SU-DHL-6 (cell line): ENCODE results near the gene HCN3.

Experiments used
- H2AFZ ChIP-seq: fragments of 200-600 bp; sonication (generic); 2 replicates; pipeline ENCODE4 v1.6.1; 2014; ENCODE audit warnings: low read depth, mild to moderate bottlenecking, moderate library complexity, mixed read lengths, antibody characterized with exemption, low read length; ENCODE audit not compliant: severe bottlenecking
- H3F3A ChIP-seq: fragments of 200-600 bp; shearing (Covaris generic); 2 replicates; pipeline ENCODE4 v1.6.0; 2016; ENCODE audit warnings: antibody characterized with exemption, mild to moderate bottlenecking; ENCODE audit not compliant: insufficient read depth
- H3K27ac ChIP-seq: fragments of 200-600 bp; sonication (generic); 2 replicates; pipeline ENCODE4 v1.5.1; 2016; ENCODE audit warnings: low read depth, mild to moderate bottlenecking, low read length, moderate library complexity, mixed read lengths
- H3K27me3 ChIP-seq: fragments of 200-600 bp; sonication (generic), shearing (Covaris generic); 2 replicates; pipeline ENCODE4 v1.6.0; 2014; ENCODE audit warnings: mild to moderate bottlenecking, low read length
- H3K36me3 ChIP-seq: fragments of 200-600 bp; sonication (generic); 2 replicates; pipeline ENCODE4 v1.6.1; 2014; ENCODE audit warnings: mild to moderate bottlenecking, low read length, mixed read lengths
- H3K4me2 ChIP-seq: fragments of 300-600, 200-600 bp; shearing (Covaris generic), sonication (generic); 2 replicates; pipeline ENCODE4 v1.6.0; 2014; ENCODE audit warnings: low read length, low read depth, mild to moderate bottlenecking; ENCODE audit not compliant: poor library complexity, severe bottlenecking
- H3K4me3 ChIP-seq: fragments of 200-600 bp; sonication (generic); 2 replicates; pipeline ENCODE4 v1.5.1; 2014; ENCODE audit warnings: antibody characterized with exemption, low read length, mild to moderate bottlenecking, mixed read lengths; ENCODE audit not compliant: insufficient read depth, poor library complexity, severe bottlenecking
- H3K79me2 ChIP-seq: fragments of 200-600 bp; sonication (generic); 2 replicates; pipeline ENCODE4 v1.6.1; 2014; ENCODE audit warnings: mild to moderate bottlenecking, low read length, moderate library complexity; ENCODE audit not compliant: insufficient read depth
- H3K9ac ChIP-seq: fragments of 200-600 bp; sonication (generic); 2 replicates; pipeline ENCODE4 v1.7.0; 2014; ENCODE audit warnings: mild to moderate bottlenecking, low read length
- H3K9me2 ChIP-seq: fragments of 200-600 bp; sonication (generic); replicated peaks from 2 replicates; pipeline ENCODE4 v1.6.1; 2014; ENCODE audit warnings: low read length; ENCODE audit not compliant: insufficient read depth
- H3K9me3 ChIP-seq: fragments of 200-600 bp; sonication (generic); 2 replicates; pipeline ENCODE4 v1.6.1; 2014; ENCODE audit warnings: low read length, mixed read lengths; ENCODE audit not compliant: insufficient read depth
- H4K20me1 ChIP-seq: fragments of 200-600 bp; sonication (generic); 2 replicates; pipeline ENCODE4 v1.6.1; 2014; ENCODE audit warnings: low read depth, mild to moderate bottlenecking, antibody characterized with exemption, low read length, moderate library complexity, mixed read lengths
- CTCF ChIP-seq: fragments of 200-600 bp; sonication (generic); IDR thresholded peaks from one replicate; pipeline ENCODE4 v1.5.1; 2017; ENCODE audit warnings: antibody characterized with exemption, mild to moderate bottlenecking, low read length, moderate library complexity; ENCODE audit not compliant: insufficient read depth, poor library complexity, severe bottlenecking
- EZH2phosphoT487 ChIP-seq: fragments of 200-600 bp; sonication (generic), shearing (Covaris generic); conservative IDR thresholded peaks from 2 replicates; pipeline ENCODE4 v1.6.1; 2018; ENCODE audit warnings: mild to moderate bottlenecking, antibody characterized with exemption, low read length, moderate library complexity, mixed read lengths

Gene HCN3

GRCh38 chr1:155269381-155269780 lies 7.9 kb upstream of the HCN3 start:
- TF ChIP-seq EZH2phosphoT487 (no peak), CTCF (no peak)
- Histone ChIP-seq H3K9ac (no peak overlapping the region), H4K20me1 (no peaks in the 10 kb centered on the region), H3K36me3 (peaks cover 29% of the 10 kb centered on the region), H3K9me2 (no peaks in the 10 kb centered on the region), H3K27me3 (no peaks in the 10 kb centered on the region), H3F3A (peaks cover 9% of the 10 kb centered on the region; the same call in 1 of the 2 replicates), H3K27ac (no peak overlapping the region), H2AFZ (no peak overlapping the region), H3K79me2 (peaks cover 24% of the 10 kb centered on the region), H3K9me3 (no peaks in the 10 kb centered on the region), H3K4me3 (no peak overlapping the region), H3K4me2 (no peak overlapping the region)

- TF ChIP-seq CTCF (no peak), EZH2phosphoT487 (no peak)
- H2AFZ ChIP-seq: no peak overlapping the region
Observed at GRCh38 chr1:155272466-155273342, 4.6 kb upstream of the HCN3 start.

GRCh38 chr1:155273343-155274245 lies 3.7 kb upstream of the HCN3 start, which contains the start of gene CLK2:
TSS of gene CLK2 (minus strand) at chr1:155273504. CDS start at chr1:155270977, 2,527 bp downstream.
- Histone ChIP-seq H3K36me3 (peaks cover 11% of the 10 kb centered on the region; the same call in 1 of the 2 replicates), H3K27me3 (no peaks in the 10 kb centered on the region), H3K9me3 (no peaks in the 10 kb centered on the region), H3K4me3 (peak within 1 kb of the TSS; percentile 88), H3F3A (peaks cover 26% of the 10 kb centered on the region), H3K9me2 (no peaks in the 10 kb centered on the region), H3K79me2 (peaks cover 27% of the 10 kb centered on the region), H3K9ac (peak within 1 kb of the TSS; percentile 89), H2AFZ (peak within 1 kb of the TSS; percentile 7), H3K27ac (peak within 1 kb of the TSS; percentile 74), H3K4me2 (peak within 1 kb of the TSS; percentile 62), H4K20me1 (no peaks in the 10 kb centered on the region)
- TF ChIP-seq EZH2phosphoT487 (no peak), CTCF (no peak)

More at GRCh38 chr1:155272466-155273342, 4.6 kb upstream of the HCN3 start:
- H4K20me1 ChIP-seq: no peaks in the 10 kb centered on the region
- peaks cover 16% of the 10 kb centered on the region; the same call in 1 of the 2 replicates for H3K36me3 ChIP-seq
- H3K4me2 ChIP-seq: peak overlapping the region; percentile 62
- H3K9ac ChIP-seq: peak overlapping the region; percentile 89
- H3K79me2 ChIP-seq: peaks cover 24% of the 10 kb centered on the region
- no peaks in the 10 kb centered on the region for H3K9me3 ChIP-seq
- no peaks in the 10 kb centered on the region for H3K27me3 ChIP-seq
- peaks cover 18% of the 10 kb centered on the region for H3F3A ChIP-seq
- peak overlapping the region; percentile 88 for H3K4me3 ChIP-seq
- H3K9me2 ChIP-seq: no peaks in the 10 kb centered on the region
- peak overlapping the region; percentile 74 for H3K27ac ChIP-seq
